Rectal smooth muscle tissue (tissue), 1 donor: ENCODE measurements around the gene TOM1.

Experiments
- H3K27ac ChIP-seq: one replicate; pipeline ENCODE4 v1.7.0; 2013; ENCODE audit warnings: low read depth, low read length, inconsistent platforms
- H3K27me3 ChIP-seq: one replicate; pipeline ENCODE4 v1.7.0; 2013; ENCODE audit warnings: low read length; ENCODE audit not compliant: control insufficient read depth, insufficient read depth
- H3K36me3 ChIP-seq: one replicate; pipeline ENCODE4 v1.7.0; 2013; ENCODE audit warnings: low read length; ENCODE audit not compliant: control insufficient read depth, insufficient read depth
- H3K4me1 ChIP-seq: one replicate; pipeline ENCODE4 v1.7.0; 2013; ENCODE audit warnings: low read length; ENCODE audit not compliant: control insufficient read depth, insufficient read depth
- H3K4me3 ChIP-seq: one replicate; pipeline ENCODE4 v1.7.0; 2013; ENCODE audit warnings: low read length
- H3K9ac ChIP-seq: one replicate; pipeline ENCODE4 v1.7.0; 2013; ENCODE audit warnings: low read length

The TOM1 gene

GRCh38 chr22:35344956-35345690 is 45.4 kb downstream of the TOM1 start:
- peaks cover 20% of the 10 kb centered on the region for H3K36me3 ChIP-seq
- H3K27ac ChIP-seq: no peak overlapping the region
- peaks cover 1% of the 10 kb centered on the region for H3K4me1 ChIP-seq
- no peaks in the 10 kb centered on the region for H3K27me3 ChIP-seq
- no peak overlapping the region for H3K9ac ChIP-seq
- no peak overlapping the region for H3K4me3 ChIP-seq

GRCh38 chr22:35345808-35346505 is 46.3 kb downstream of the TOM1 start:
- H3K9ac ChIP-seq: no peak overlapping the region
- H3K4me1 ChIP-seq: peaks cover 5% of the 10 kb centered on the region
- peaks cover 20% of the 10 kb centered on the region for H3K36me3 ChIP-seq
- no peaks in the 10 kb centered on the region for H3K27me3 ChIP-seq
- no peak overlapping the region for H3K27ac ChIP-seq
- no peak overlapping the region for H3K4me3 ChIP-seq

DNA sequence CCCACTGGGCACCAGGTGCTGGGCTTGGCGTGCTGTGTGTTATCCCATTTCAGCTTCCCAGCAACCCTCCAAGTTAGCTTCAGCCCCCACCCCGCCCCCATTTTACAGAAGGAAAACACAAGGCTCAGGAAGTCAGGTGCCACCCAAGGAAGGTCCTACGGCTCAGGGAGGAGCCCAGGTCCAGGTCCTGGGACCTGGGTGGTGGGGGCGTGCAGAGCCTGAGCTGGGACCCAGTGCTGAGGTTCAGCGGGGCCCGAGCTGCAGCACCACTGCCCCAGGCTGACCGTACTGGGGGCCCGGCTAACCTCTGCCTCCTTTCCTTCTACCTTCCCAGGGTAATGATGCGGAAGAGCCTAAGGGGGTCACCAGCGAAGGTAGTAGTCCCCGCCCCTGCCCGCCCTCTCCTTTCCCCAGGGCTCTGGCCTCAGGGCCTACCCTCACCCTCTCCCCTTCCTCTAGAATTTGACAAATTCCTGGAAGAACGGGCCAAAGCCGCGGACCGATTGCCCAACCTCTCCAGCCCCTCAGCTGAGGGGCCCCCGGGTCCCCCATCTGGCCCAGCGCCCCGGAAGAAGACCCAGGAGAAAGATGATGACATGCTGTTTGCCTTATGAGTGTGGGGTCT is 47.0 kb downstream of the TOM1 start:
- no peak overlapping the region for H3K9ac ChIP-seq
- no peak overlapping the region for H3K4me3 ChIP-seq
- peaks cover 12% of the 10 kb centered on the region for H3K4me1 ChIP-seq
- peaks cover 15% of the 10 kb centered on the region for H3K36me3 ChIP-seq
- H3K27ac ChIP-seq: no peak overlapping the region
- no peaks in the 10 kb centered on the region for H3K27me3 ChIP-seq

GRCh38 chr22:35347462-35347861 is 47.8 kb downstream of the TOM1 start:
- no peak overlapping the region for H3K4me3 ChIP-seq
- peaks cover 10% of the 10 kb centered on the region for H3K36me3 ChIP-seq
- no peak overlapping the region for H3K27ac ChIP-seq
- H3K4me1 ChIP-seq: peaks cover 12% of the 10 kb centered on the region
- no peaks in the 10 kb centered on the region for H3K27me3 ChIP-seq
- no peak overlapping the region for H3K9ac ChIP-seq

DNA sequence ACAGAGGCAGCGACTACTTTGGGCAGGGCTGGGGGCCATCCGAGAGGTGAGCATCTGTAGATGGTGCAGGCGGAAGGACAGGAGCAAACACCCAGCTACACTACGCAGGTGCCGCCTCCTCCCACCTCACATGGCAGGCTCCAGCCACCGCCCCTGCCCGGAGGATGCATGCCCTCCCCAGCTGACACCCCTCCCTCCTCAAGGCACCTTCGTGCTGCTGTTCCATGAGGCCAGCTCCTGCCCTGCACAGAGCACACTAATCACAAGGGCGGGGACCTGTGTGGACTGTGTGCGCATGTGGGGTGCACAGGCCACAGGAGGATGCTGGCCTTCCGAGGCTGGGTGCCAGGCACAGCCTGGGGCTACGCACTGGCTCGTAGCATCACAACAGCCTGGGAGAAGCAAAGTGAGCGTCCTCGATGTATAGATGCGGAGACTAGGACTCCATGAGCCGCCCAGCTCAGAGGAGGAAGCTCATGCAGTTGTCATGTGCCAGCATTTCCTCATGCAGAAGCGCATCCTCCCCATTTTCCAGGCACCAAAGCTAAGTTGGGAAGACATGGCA is 48.4 kb downstream of the TOM1 start:
- Histone ChIP-seq H3K4me1 (peaks cover 12% of the 10 kb centered on the region), H3K4me3 (no peak overlapping the region), H3K9ac (no peak overlapping the region), H3K27me3 (no peaks in the 10 kb centered on the region), H3K27ac (no peak overlapping the region), H3K36me3 (peaks cover 6% of the 10 kb centered on the region)

- no peaks in the 10 kb centered on the region for H3K27me3 ChIP-seq
- H3K36me3 ChIP-seq: no peaks in the 10 kb centered on the region
- no peak overlapping the region for H3K4me3 ChIP-seq
- H3K9ac ChIP-seq: no peak overlapping the region
- no peak overlapping the region for H3K27ac ChIP-seq
- H3K4me1 ChIP-seq: peaks cover 12% of the 10 kb centered on the region
Measured at GRCh38 chr22:35348703-35349102, 49.0 kb downstream of the TOM1 start.

DNA sequence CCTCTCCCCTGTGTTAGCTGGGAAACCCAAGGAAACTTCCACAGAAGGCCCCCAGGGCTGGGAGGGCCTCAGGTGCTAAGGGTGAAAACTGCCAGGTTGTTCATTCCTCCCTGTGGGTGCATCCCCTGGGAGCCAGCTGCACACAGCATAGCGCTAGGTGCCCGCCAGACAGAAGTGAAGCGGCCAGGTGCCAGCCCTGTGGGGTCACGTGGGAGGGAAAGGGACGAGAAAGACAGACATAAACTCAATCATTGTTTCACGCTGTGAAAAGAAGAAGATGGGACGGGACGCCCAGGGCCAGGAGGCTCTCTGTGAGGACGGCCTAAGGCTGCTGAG is 49.6 kb downstream of the TOM1 start:
- peaks cover 12% of the 10 kb centered on the region for H3K4me1 ChIP-seq
- H3K27ac ChIP-seq: no peak overlapping the region

DNA sequence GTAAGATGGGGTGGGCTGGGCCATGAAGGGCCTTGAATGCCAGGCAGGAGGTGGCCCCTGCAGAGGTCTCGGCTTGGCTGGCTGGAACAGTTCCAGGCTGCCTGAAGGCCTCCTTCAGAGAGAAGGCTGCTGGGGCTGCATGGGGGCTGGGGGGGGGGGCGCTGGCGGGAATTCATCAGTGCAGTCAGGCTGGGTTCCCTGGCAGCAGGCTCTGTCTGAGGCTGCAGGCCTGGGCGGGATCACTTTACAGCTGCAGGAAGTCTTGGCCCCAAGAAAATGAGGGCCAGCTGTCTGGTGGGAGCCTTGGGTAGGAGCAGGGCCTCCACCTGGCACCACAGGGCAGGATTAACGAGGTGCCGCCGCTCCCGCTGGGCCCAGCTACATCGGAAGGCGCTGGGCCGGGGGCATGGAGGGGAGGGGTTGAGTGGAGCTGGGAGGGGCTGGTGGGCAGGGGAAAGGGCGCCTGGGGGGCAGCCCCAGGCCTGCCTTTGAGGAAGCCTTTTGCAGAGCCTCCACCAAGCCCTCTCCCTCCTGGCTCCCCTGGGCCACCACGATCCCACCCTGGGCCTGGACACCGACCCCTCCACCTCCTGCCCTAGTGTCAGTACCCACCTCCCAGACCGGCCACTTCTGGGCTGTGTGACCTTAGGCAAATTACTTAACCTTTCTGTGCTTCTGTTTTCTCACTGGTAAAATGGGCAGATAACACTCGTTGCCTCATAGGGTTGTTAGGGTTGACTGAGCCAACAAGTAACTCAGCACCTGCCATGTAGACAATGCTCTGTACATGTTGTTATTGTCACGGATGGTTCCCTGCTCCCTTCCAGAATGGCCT is 50.2 kb downstream of the TOM1 start:
- Histone ChIP-seq H3K36me3 (no peaks in the 10 kb centered on the region), H3K9ac (no peak overlapping the region), H3K4me3 (no peak overlapping the region), H3K27me3 (no peaks in the 10 kb centered on the region), H3K4me1 (peaks cover 12% of the 10 kb centered on the region), H3K27ac (peak overlapping the region; percentile 30)

More for the DNA sequence above, 49.6 kb downstream of the TOM1 start:
- H3K27me3 ChIP-seq: no peaks in the 10 kb centered on the region
- no peaks in the 10 kb centered on the region for H3K36me3 ChIP-seq
- no peak overlapping the region for H3K9ac ChIP-seq
- no peak overlapping the region for H3K4me3 ChIP-seq

DNA sequence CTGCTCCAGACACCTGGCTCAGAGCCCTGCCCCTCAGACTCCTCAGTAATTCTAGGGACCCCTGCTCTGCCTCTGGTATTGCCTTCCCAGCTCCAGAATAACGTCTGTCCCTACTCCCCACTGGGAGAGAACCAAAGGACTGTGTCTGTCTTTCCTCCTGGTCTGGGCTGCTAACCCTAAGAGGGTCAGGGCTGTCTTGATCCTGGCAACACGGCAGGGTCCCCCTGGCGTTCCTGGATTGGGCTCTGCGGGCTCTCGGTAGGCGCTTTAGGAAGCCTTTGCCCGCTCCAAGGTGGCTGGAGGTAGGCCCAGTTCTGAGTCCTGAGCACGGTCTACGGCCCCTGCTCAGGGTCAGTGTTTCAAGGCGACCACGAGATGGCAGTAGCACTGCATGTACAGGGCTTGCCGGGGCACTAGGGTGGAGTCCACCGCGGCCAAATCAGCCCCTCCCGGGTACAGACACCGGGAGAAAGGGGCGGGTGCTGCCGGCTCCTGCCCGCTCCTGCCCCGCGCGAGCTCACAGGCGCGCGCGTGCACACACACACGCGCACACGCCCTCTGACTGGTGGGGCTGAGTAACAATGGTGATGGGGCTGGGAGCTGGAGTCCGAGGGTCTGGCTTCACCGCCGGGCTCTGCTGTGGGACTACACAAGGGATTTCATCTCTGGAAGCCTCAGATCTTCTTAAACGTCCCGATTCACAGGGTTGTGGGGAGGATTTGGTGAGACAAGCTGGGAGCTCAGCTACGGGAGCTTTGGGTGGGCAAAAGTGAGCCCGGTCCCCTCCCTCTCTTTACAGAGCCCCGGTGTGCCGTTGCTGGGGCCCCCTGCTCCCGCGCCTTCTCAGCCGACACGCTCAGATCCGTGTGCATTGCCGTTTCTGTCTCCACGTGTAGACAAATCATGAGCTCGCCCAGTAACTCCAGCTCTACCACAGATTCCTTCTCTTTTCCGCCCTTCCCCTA is 51.1 kb downstream of the TOM1 start:
- H3K4me3 ChIP-seq: peak overlapping the region; percentile 76
- H3K4me1 ChIP-seq: peaks cover 12% of the 10 kb centered on the region
- H3K27me3 ChIP-seq: no peaks in the 10 kb centered on the region
- peak overlapping the region; percentile 80 for H3K27ac ChIP-seq
- no peaks in the 10 kb centered on the region for H3K36me3 ChIP-seq
- peak overlapping the region; percentile 43 for H3K9ac ChIP-seq

GRCh38 chr22:35352214-35353111 is 52.8 kb downstream of the TOM1 start:
- Histone ChIP-seq H3K27me3 (no peaks in the 10 kb centered on the region), H3K4me1 (peaks cover 12% of the 10 kb centered on the region), H3K36me3 (no peaks in the 10 kb centered on the region), H3K9ac (no peak overlapping the region), H3K4me3 (no peak overlapping the region), H3K27ac (no peak overlapping the region)
